ENCODE results near the gene EXOSC7.

EXOSC7 gene

GRCh38 chr3:45056608-45057301, 80.7 kb downstream of the EXOSC7 start:
- H3K9ac ChIP-seq (ENCODE audit: low read depth, low read length) = no peak overlapping the region
- no peaks in the 10 kb centered on the region for H3K36me3 ChIP-seq (ENCODE audit: control insufficient read depth, insufficient read depth, low read length)
- peaks cover 22% of the 10 kb centered on the region for H3K4me1 ChIP-seq (ENCODE audit: control insufficient read depth, insufficient read depth, low read length)
- H3K27me3 ChIP-seq (ENCODE audit: control insufficient read depth, insufficient read depth, low read length) = peaks cover 61% of the 10 kb centered on the region
- H3K4me3 ChIP-seq (ENCODE audit: low read depth, low read length) = no peak overlapping the region
- no peaks in the 10 kb centered on the region for H3K9me3 ChIP-seq (ENCODE audit: control insufficient read depth, insufficient read depth, low read length)
- H3K27ac ChIP-seq (ENCODE audit: low read depth, low read length) = peak overlapping the region; percentile 31

GRCh38 chr3:45057557-45057956, 81.5 kb downstream of the EXOSC7 start:
- no peak overlapping the region for H3K27ac ChIP-seq (ENCODE audit: low read depth, low read length)
- H3K9ac ChIP-seq (ENCODE audit: low read depth, low read length) = no peak overlapping the region
- H3K9me3 ChIP-seq (ENCODE audit: control insufficient read depth, insufficient read depth, low read length) = no peaks in the 10 kb centered on the region
- peaks cover 61% of the 10 kb centered on the region for H3K27me3 ChIP-seq (ENCODE audit: control insufficient read depth, insufficient read depth, low read length)
- H3K4me1 ChIP-seq (ENCODE audit: control insufficient read depth, insufficient read depth, low read length) = peaks cover 22% of the 10 kb centered on the region
- no peaks in the 10 kb centered on the region for H3K36me3 ChIP-seq (ENCODE audit: control insufficient read depth, insufficient read depth, low read length)
- no peak overlapping the region for H3K4me3 ChIP-seq (ENCODE audit: low read depth, low read length)

- Histone ChIP-seq H3K27me3 (ENCODE audit: control insufficient read depth, insufficient read depth, low read length) (peaks cover 61% of the 10 kb centered on the region), H3K9ac (ENCODE audit: low read depth, low read length) (no peak overlapping the region), H3K36me3 (ENCODE audit: control insufficient read depth, insufficient read depth, low read length) (no peaks in the 10 kb centered on the region), H3K27ac (ENCODE audit: low read depth, low read length) (no peak overlapping the region), H3K9me3 (ENCODE audit: control insufficient read depth, insufficient read depth, low read length) (no peaks in the 10 kb centered on the region), H3K4me3 (ENCODE audit: low read depth, low read length) (no peak overlapping the region), H3K4me1 (ENCODE audit: control insufficient read depth, insufficient read depth, low read length) (peaks cover 22% of the 10 kb centered on the region)
Observed at GRCh38 chr3:45059132-45059531, 83.1 kb downstream of the EXOSC7 start.

- no peaks in the 10 kb centered on the region for H3K36me3 ChIP-seq (ENCODE audit: control insufficient read depth, insufficient read depth, low read length)
- H3K4me3 ChIP-seq (ENCODE audit: low read depth, low read length) = no peak overlapping the region
- H3K9ac ChIP-seq (ENCODE audit: low read depth, low read length) = no peak overlapping the region
- H3K27ac ChIP-seq (ENCODE audit: low read depth, low read length) = no peak overlapping the region
- H3K9me3 ChIP-seq (ENCODE audit: control insufficient read depth, insufficient read depth, low read length) = no peaks in the 10 kb centered on the region
- peaks cover 18% of the 10 kb centered on the region; the same call in 1 of the 2 replicates for H3K4me1 ChIP-seq (ENCODE audit: control insufficient read depth, insufficient read depth, low read length)
- H3K27me3 ChIP-seq (ENCODE audit: control insufficient read depth, insufficient read depth, low read length) = peaks cover 50% of the 10 kb centered on the region
Observed at GRCh38 chr3:45060165-45060892, 84.3 kb downstream of the EXOSC7 start.
